ENCODE results near the gene PDE1A.

GRCh38 chr2:182220335-182220734, 206.5 kb downstream of the PDE1A start:
- TF ChIP-seq CTCF (conservative IDR thresholded peaks at IDR 0.05; ENCODE audit: low read depth, low read length) (no peak), EZH2phosphoT487 (IDR thresholded peaks at IDR 0.05; ENCODE audit: borderline replicate concordance, low read length) (no peak)

Measured in PC-3 (cell line).